HEK293 (cell line): ENCODE results near the gene C4orf50.

ENCODE experiments used
- HOXA7 ChIP-seq: sonication (generic); formaldehyde crosslinking; IDR thresholded peaks from 2 replicates; pipeline ENCODE4 v1.8.1; 2022; ENCODE audit warnings: missing genetic modification reagents, borderline replicate concordance
- PRDM1 ChIP-seq: fragments of 450-650 bp; formaldehyde crosslinking; IDR thresholded peaks from 2 replicates; pipeline ENCODE4; 2016; ENCODE audit warnings: missing biosample characterization, missing genetic modification characterization
- SP7 ChIP-seq: fragments of 450-650 bp; formaldehyde crosslinking; IDR thresholded peaks from 2 replicates; pipeline ENCODE4 v1.5.1; 2016; ENCODE audit warnings: missing biosample characterization, missing genetic modification characterization
- YY1 ChIP-seq: fragments of 450-650 bp; formaldehyde crosslinking; IDR thresholded peaks from 2 replicates; pipeline ENCODE4 v1.5.1; 2018; ENCODE audit warnings: missing biosample characterization, missing genetic modification characterization
- ZNF423 ChIP-seq: fragments of 450-650 bp; formaldehyde crosslinking; IDR thresholded peaks from 2 replicates; pipeline ENCODE4 v1.5.1; 2016; ENCODE audit warnings: missing biosample characterization, missing genetic modification characterization
- ZNF514 ChIP-seq: fragments of 450-650 bp; formaldehyde crosslinking; IDR thresholded peaks from 2 replicates; pipeline ENCODE4 v1.5.1; 2016; ENCODE audit warnings: missing biosample characterization, missing genetic modification characterization
- ZNF521 ChIP-seq: fragments of 450-650 bp; formaldehyde crosslinking; IDR thresholded peaks from 2 replicates; pipeline ENCODE4 v1.5.1; 2017; ENCODE audit warnings: missing biosample characterization, mild to moderate bottlenecking, missing genetic modification characterization
- ZNF660 ChIP-seq: fragments of 450-650 bp; IDR thresholded peaks from 2 replicates; pipeline ENCODE4 v1.5.1; 2018; ENCODE audit warnings: missing biosample characterization, mild to moderate bottlenecking, missing genetic modification characterization
- TF ChIP-seq, protein P1 (sequence below): fragments of 450-650 bp; formaldehyde crosslinking; IDR thresholded peaks from 2 replicates; pipeline ENCODE4 v1.5.1; 2016; ENCODE audit warnings: missing biosample characterization, missing genetic modification characterization
- TF ChIP-seq, protein P2 (sequence below): fragments of 450-650 bp; formaldehyde crosslinking; IDR thresholded peaks from 2 replicates; pipeline ENCODE4 v1.5.1; 2016; ENCODE audit warnings: missing biosample characterization, missing genetic modification characterization, low read depth

DNA sequence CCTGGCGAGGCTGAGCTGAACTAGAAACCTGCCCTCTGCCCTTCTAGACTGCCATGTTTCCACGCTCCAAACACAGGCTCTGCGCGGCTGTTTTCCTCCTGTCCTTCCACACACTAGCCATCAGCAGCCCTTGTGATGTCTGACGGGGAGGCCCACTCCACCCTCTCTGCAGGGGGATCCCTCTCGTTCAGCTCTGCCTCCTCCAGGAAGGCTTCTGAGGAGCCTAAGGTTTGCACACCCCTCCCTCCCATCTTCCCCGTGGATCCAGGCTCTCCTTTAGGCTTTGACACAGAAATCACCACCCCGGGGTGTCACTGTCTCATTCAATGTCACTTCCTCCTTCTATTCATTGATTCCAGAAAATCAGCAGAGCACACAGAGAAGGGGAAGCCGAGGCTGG, 86.7 kb downstream of the C4orf50 start:
- TF ChIP-seq, protein P1, sequence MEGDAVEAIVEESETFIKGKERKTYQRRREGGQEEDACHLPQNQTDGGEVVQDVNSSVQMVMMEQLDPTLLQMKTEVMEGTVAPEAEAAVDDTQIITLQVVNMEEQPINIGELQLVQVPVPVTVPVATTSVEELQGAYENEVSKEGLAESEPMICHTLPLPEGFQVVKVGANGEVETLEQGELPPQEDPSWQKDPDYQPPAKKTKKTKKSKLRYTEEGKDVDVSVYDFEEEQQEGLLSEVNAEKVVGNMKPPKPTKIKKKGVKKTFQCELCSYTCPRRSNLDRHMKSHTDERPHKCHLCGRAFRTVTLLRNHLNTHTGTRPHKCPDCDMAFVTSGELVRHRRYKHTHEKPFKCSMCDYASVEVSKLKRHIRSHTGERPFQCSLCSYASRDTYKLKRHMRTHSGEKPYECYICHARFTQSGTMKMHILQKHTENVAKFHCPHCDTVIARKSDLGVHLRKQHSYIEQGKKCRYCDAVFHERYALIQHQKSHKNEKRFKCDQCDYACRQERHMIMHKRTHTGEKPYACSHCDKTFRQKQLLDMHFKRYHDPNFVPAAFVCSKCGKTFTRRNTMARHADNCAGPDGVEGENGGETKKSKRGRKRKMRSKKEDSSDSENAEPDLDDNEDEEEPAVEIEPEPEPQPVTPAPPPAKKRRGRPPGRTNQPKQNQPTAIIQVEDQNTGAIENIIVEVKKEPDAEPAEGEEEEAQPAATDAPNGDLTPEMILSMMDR (tag by site-specific recombination) = no peak
- TF ChIP-seq ZNF660 (no peak), SP7 (no peak), ZNF521 (no peak), HOXA7 (no peak), YY1 (tag by site-specific recombination) (no peak), ZNF423 (tag by site-specific recombination) (no peak), ZNF514 (tag by site-specific recombination) (no peak), PRDM1 (tag by site-specific recombination) (no peak)
- TF ChIP-seq, protein P2, sequence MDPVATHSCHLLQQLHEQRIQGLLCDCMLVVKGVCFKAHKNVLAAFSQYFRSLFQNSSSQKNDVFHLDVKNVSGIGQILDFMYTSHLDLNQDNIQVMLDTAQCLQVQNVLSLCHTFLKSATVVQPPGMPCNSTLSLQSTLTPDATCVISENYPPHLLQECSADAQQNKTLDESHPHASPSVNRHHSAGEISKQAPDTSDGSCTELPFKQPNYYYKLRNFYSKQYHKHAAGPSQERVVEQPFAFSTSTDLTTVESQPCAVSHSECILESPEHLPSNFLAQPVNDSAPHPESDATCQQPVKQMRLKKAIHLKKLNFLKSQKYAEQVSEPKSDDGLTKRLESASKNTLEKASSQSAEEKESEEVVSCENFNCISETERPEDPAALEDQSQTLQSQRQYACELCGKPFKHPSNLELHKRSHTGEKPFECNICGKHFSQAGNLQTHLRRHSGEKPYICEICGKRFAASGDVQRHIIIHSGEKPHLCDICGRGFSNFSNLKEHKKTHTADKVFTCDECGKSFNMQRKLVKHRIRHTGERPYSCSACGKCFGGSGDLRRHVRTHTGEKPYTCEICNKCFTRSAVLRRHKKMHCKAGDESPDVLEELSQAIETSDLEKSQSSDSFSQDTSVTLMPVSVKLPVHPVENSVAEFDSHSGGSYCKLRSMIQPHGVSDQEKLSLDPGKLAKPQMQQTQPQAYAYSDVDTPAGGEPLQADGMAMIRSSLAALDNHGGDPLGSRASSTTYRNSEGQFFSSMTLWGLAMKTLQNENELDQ (tag by site-specific recombination) = no peak
